ENCODE data around the gene HNRNPDL.

Gene HNRNPDL

DNA sequence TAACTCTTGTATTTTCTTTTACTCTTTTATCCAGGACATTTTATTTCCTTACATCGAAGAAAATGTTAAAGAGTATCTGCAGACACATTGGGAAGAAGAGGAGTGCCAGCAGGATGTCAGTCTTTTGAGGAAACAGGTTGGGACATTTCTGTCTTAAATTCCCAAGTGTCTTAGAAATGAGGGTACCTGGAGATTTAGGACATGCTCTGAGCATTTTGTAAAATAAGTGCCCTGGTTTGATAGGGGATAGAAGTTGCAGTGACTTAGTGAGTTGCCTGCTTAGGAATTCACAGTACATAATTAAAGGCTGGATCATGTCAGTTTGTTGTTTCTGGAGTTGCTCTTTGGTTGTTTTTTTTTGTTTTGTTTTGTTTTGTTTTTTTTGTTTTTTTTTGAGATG is 17.6 kb upstream of the HNRNPDL start:
- no peaks in the 10 kb centered on the region for H3K27me3 Mint-ChIP-seq
- no peaks in the 10 kb centered on the region for H3K9me3 Mint-ChIP-seq (ENCODE audit: low read depth)
- H3K36me3 Mint-ChIP-seq, result peaks cover 13% of the 10 kb centered on the region
- H3K4me3 Mint-ChIP-seq, result no peak overlapping the region
- peak overlapping the region; percentile 7 for H3K27ac Mint-ChIP-seq
- H3K4me1 Mint-ChIP-seq (ENCODE audit: low read depth), result peaks cover 25% of the 10 kb centered on the region

GRCh38 chr4:82439088-82439487 is 8.8 kb upstream of the HNRNPDL start:
- H3K4me1 Mint-ChIP-seq (ENCODE audit: low read depth), result peaks cover 73% of the 10 kb centered on the region
- H3K27ac Mint-ChIP-seq, result peak overlapping the region; percentile 87
- H3K27me3 Mint-ChIP-seq, result no peaks in the 10 kb centered on the region
- H3K4me3 Mint-ChIP-seq, result peak overlapping the region; percentile 40
- H3K36me3 Mint-ChIP-seq, result peaks cover 21% of the 10 kb centered on the region
- H3K9me3 Mint-ChIP-seq (ENCODE audit: low read depth), result peaks cover 3% of the 10 kb centered on the region

DNA sequence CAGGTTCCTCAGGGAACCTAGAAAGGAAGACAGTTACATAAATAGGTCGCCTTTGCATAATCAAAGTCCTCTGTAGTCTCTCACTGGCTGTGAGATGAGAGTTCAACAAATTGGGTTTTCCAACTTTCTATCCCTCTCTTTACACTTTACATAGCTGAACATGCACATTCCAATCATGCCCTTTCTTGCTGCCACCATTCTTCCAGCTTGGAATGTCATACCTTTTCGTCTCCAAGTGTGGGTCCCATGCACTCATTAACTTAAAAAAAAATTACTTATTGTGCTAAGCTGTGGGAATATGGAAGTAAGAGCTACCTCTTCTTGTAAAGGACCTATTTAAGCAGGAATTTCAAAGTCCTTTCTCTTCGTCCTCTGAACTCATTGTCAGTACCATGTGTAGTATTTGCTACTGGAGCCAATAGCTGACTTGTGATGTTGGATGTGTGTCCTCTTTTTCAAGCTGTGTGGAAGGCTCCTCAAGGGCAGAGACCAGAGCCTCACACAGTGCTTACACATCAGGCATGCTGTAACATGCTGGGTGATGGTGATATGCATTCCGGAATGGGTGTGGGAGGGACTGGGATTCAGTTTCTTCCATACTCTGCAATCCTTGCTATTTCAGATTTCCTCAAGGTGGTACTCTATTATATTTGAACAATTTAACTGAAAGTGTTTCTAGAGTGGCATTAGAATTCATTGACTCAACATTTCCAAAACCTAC is 7.2 kb upstream of the HNRNPDL start:
- H3K4me1 Mint-ChIP-seq (ENCODE audit: low read depth), result peaks cover 86% of the 10 kb centered on the region
- peak overlapping the region; percentile 63 for H3K4me3 Mint-ChIP-seq
- H3K9me3 Mint-ChIP-seq (ENCODE audit: low read depth), result peaks cover 3% of the 10 kb centered on the region
- H3K27ac Mint-ChIP-seq, result peak overlapping the region; percentile 88
- peaks cover 28% of the 10 kb centered on the region for H3K36me3 Mint-ChIP-seq
- H3K27me3 Mint-ChIP-seq, result no peaks in the 10 kb centered on the region

- peak overlapping the region; percentile 77 for H3K27ac Mint-ChIP-seq
- H3K27me3 Mint-ChIP-seq, result no peaks in the 10 kb centered on the region
- peak overlapping the region; percentile 30 for H3K4me3 Mint-ChIP-seq
- H3K36me3 Mint-ChIP-seq, result peaks cover 26% of the 10 kb centered on the region
- peaks cover 3% of the 10 kb centered on the region for H3K9me3 Mint-ChIP-seq (ENCODE audit: low read depth)
- H3K4me1 Mint-ChIP-seq (ENCODE audit: low read depth), result peaks cover 90% of the 10 kb centered on the region
These were observed 6.5 kb upstream of the HNRNPDL start for GRCh38 chr4:82436780-82437179.

- Mint-ChIP-seq H3K36me3 (peaks cover 26% of the 10 kb centered on the region), H3K4me1 (ENCODE audit: low read depth) (peaks cover 85% of the 10 kb centered on the region), H3K27ac (peak overlapping the region; percentile 62), H3K27me3 (no peaks in the 10 kb centered on the region), H3K9me3 (ENCODE audit: low read depth) (peaks cover 3% of the 10 kb centered on the region), H3K4me3 (no peak overlapping the region)
These were observed 5.9 kb upstream of the HNRNPDL start for GRCh38 chr4:82436130-82436529.

GRCh38 chr4:82434949-82435348 is 4.7 kb upstream of the HNRNPDL start:
- Mint-ChIP-seq H3K27me3 (no peaks in the 10 kb centered on the region), H3K4me3 (peak overlapping the region; percentile 52), H3K4me1 (ENCODE audit: low read depth) (peaks cover 73% of the 10 kb centered on the region), H3K36me3 (peaks cover 26% of the 10 kb centered on the region), H3K9me3 (ENCODE audit: low read depth) (peaks cover 3% of the 10 kb centered on the region), H3K27ac (peak overlapping the region; percentile 83)

DNA sequence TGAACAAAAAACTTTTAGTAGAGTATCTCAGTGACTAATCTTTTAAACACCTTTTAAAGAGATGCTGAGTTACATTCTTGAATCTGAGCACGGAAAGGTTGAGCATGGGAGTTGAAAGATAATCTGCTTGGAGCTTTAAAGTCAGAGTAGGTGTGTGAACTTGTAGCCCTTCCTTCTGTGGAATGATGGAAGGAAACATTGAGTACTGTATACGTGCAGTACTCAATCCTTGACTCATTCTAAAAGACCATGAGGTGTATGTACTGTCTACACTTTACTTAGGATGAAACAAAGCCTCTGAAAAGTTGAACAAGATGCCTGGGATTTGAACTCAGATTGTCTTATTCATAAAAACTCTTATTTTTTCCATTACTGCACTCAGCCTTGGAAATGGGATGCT is 3.5 kb upstream of the HNRNPDL start:
- H3K36me3 Mint-ChIP-seq, result peaks cover 21% of the 10 kb centered on the region
- no peaks in the 10 kb centered on the region for H3K27me3 Mint-ChIP-seq
- peak overlapping the region; percentile 78 for H3K4me3 Mint-ChIP-seq
- peak overlapping the region; percentile 94 for H3K27ac Mint-ChIP-seq
- H3K4me1 Mint-ChIP-seq (ENCODE audit: low read depth), result peaks cover 61% of the 10 kb centered on the region
- no peaks in the 10 kb centered on the region for H3K9me3 Mint-ChIP-seq (ENCODE audit: low read depth)

DNA sequence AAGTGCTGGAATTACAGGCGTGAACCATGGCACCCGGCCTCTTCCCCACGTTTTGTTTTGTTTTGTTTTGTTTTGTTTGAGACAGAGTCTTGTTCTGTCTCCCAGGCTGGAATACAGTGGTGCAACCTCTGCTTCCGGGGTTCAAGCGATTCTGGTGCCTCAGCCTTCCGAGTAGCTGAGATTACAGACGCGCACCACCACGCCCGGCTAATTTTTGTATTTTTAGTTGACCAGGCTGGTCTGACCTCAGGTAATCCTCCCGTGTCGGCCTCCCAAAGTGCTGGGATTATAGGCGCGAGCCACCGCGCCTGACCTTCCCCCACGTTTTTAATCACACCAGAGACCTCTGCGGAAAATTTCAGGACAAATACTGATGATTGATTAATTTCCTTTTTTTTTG is 2.3 kb upstream of the HNRNPDL start:
- Mint-ChIP-seq H3K9me3 (ENCODE audit: low read depth) (no peaks in the 10 kb centered on the region), H3K27ac (peak overlapping the region; percentile 64), H3K36me3 (peaks cover 26% of the 10 kb centered on the region), H3K27me3 (no peaks in the 10 kb centered on the region), H3K4me1 (ENCODE audit: low read depth) (peaks cover 54% of the 10 kb centered on the region), H3K4me3 (peak overlapping the region; percentile 97)

DNA sequence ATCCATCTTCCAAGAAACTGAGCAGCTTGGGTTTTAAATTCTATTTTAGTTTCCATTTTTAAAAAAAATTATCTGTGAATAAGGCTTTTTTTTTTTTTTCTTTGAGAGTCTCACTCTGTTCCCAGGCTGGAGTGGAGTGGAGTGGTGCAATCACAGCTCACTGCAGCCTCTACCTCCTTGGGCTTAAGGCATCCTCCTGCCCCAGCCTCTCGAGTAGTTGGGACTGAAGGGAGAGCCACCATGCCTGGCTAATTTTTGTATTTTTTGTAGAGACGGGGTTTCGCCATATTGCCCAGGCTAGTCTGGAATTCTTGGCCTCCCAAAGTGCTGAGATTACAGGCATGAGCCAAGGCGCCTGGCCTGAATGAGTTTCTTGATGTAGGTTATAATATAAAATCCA is 1.6 kb upstream of the HNRNPDL start:
- no peaks in the 10 kb centered on the region for H3K9me3 Mint-ChIP-seq (ENCODE audit: low read depth)
- H3K27me3 Mint-ChIP-seq, result no peaks in the 10 kb centered on the region
- H3K4me3 Mint-ChIP-seq, result peak overlapping the region; percentile 97
- H3K4me1 Mint-ChIP-seq (ENCODE audit: low read depth), result peaks cover 54% of the 10 kb centered on the region
- peaks cover 27% of the 10 kb centered on the region for H3K36me3 Mint-ChIP-seq
- H3K27ac Mint-ChIP-seq, result no peak overlapping the region

DNA sequence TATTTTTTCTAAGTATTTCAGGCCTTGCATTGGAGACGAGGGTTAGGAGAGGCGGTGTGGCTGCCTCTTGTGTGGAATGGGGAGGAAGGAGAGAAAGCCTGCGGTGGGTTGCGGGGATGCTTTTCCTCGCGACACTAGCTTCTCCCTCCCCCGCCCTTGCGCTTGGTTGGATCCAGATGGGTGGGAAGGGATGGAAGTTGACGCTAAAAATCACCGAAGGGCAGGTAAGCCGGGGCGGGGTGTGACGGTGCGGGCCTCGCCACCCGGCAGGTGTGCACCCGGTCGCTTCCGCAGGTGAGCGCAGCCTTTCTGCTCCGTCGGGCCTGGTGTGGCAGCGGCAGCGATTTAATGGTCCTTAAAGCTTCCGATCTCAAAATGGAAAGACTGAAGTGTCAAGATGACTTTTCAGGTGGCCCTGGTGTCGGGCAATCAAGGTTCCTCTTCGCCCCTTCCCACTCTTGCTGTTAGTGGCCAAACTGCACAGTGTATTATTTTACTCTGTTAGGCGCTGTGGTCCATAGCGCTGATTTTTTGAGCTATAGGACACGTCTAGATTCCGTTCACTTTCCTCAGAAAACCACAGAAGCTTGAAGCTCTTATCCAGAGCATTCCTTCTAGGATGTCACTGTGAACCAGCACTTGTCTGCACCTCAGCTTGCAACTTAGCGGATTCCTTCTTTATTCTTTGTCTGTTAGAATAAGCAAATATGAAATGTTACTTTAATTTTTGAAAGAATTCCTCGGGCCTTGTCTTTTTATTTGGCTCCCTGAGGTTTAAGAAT is 893 bp upstream of the HNRNPDL start:
- Mint-ChIP-seq H3K4me3 (peak overlapping the region; percentile 97), H3K27ac (peak overlapping the region; percentile 97), H3K36me3 (peaks cover 29% of the 10 kb centered on the region), H3K4me1 (ENCODE audit: low read depth) (peaks cover 54% of the 10 kb centered on the region), H3K27me3 (no peaks in the 10 kb centered on the region), H3K9me3 (ENCODE audit: low read depth) (no peaks in the 10 kb centered on the region)

DNA sequence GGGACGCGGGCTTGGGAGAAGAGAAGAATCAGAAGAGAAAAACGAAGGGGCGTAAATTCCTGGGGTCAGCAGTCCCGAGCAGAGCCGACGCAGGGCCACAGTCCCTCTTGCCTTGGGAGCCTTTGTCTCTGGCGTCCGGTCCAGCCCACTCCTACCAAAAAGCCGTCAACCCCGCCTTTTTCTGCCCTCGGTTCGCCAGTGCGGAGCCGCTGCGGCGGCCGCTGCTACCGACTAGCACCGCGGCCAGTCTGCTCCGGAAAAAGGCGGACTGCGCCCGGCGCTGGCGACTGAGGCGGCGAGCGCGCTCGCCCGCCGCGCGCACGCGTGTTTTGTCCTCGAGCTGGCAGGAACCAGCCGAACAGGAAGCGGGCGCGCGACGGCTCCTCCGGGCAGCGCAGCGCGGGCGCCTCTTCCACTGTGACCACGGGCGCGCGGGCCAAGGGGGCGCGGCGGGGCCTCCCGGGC is 502 bp downstream of the HNRNPDL start:
- Mint-ChIP-seq H3K27ac (peak overlapping the region; percentile 100), H3K4me3 (peak overlapping the region; percentile 100), H3K9me3 (ENCODE audit: low read depth) (no peaks in the 10 kb centered on the region), H3K4me1 (ENCODE audit: low read depth) (peaks cover 56% of the 10 kb centered on the region), H3K27me3 (no peaks in the 10 kb centered on the region), H3K36me3 (peaks cover 34% of the 10 kb centered on the region)

DNA sequence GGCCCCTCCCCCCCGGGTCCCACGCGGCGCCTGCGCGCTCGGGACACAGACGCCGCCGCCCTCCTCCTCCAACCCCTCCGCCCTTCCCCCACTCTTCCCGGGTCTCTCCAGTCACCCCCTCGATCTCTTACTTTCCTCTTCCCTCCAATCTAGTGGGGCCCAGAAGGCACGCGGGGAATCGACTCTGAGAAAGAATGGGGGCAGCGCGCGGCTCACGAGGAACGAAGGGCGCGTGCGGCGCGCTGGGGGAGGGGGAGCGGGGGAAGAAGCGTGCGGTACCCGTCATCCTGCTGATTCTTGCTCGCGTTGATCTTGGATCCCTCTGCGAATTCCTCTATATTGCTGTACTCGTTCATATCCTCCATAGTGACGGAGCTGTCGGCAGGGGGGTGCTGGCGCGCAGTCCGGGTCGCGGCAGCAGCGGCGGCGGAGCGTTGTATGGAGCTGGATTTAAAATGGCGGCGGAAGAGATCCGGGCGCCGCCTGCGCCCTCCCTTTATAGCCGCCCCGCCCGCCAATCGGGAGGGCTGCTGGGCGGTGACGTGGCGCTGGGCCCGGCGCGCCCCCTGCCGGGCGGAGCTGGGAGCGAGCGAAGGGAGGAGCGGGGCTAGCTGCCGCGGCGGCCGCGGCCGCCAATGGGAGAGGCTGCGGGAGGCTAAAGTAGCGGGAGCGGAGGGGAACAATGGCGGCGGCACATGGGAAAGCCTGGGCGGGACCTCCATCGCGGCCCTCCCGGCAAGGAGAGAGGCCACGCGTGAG is 1.1 kb downstream of the HNRNPDL start:
- peaks cover 61% of the 10 kb centered on the region for H3K4me1 Mint-ChIP-seq (ENCODE audit: low read depth)
- peak overlapping the region; percentile 100 for H3K4me3 Mint-ChIP-seq
- H3K36me3 Mint-ChIP-seq, result peaks cover 39% of the 10 kb centered on the region
- H3K9me3 Mint-ChIP-seq (ENCODE audit: low read depth), result no peaks in the 10 kb centered on the region
- H3K27ac Mint-ChIP-seq, result peak overlapping the region; percentile 100
- no peaks in the 10 kb centered on the region for H3K27me3 Mint-ChIP-seq

GRCh38 chr4:82428526-82428968 is 1.7 kb downstream of the HNRNPDL start:
- no peaks in the 10 kb centered on the region for H3K27me3 Mint-ChIP-seq
- no peaks in the 10 kb centered on the region for H3K9me3 Mint-ChIP-seq (ENCODE audit: low read depth)
- H3K4me1 Mint-ChIP-seq (ENCODE audit: low read depth), result peaks cover 61% of the 10 kb centered on the region
- H3K4me3 Mint-ChIP-seq, result peak overlapping the region; percentile 100
- H3K36me3 Mint-ChIP-seq, result peaks cover 40% of the 10 kb centered on the region
- peak overlapping the region; percentile 100 for H3K27ac Mint-ChIP-seq

GRCh38 chr4:82425478-82425877 is 4.8 kb downstream of the HNRNPDL start:
- Mint-ChIP-seq H3K36me3 (peaks cover 40% of the 10 kb centered on the region), H3K27ac (peak overlapping the region; percentile 81), H3K4me1 (ENCODE audit: low read depth) (peaks cover 59% of the 10 kb centered on the region), H3K9me3 (ENCODE audit: low read depth) (no peaks in the 10 kb centered on the region), H3K4me3 (peak overlapping the region; percentile 100), H3K27me3 (no peaks in the 10 kb centered on the region)

All from activated naive CD8-positive, alpha-beta T cell (primary cell).